SH-SY5Y (cell line): ENCODE measurements around the gene ZNF644.

Experiments
- GATA2 ChIP-seq: IDR thresholded peaks from 2 replicates; pipeline ENCODE4 v1.6.1; 2011; ENCODE audit warnings: mild to moderate bottlenecking, low read depth, low read length
- GATA3 ChIP-seq: IDR thresholded peaks from 2 replicates; pipeline ENCODE4 v1.6.1; 2011; ENCODE audit warnings: low read depth, mild to moderate bottlenecking, low read length, moderate library complexity

DNA sequence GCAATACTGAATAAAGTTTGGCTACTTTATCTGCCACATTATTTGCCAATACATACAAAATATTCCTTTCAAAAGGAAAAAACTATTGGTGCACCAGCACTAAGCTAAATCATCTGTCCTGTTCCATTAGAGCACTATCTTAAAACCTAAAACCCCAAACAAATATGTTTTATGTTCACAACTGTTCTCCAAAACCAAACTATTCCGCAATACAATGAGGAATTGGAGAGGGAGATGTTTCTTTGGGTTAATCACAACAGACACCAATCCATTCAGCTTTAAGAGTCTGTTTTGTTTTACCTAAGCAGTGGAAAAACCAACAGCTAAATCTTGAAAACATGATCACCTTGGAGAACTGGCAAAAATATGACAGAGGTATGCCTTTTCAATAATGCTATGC, 85.1 kb downstream of the ZNF644 start:
- TF ChIP-seq GATA3: no peak
- no peak for TF ChIP-seq GATA2
